GM12878 (cell line): Measurements from ENCODE around the gene SIK2. TPM values are rescaled to one million over a fixed set of nuclear protein-coding genes. Genes with fewer than 3 reads are reported as not detected.
"Not testable (repeated sequence)": the region's sequence is repeated elsewhere in the genome, so short reads cannot be mapped to it uniquely, and the experiment has no call there.

ENCODE experiments used
- ATAC-seq: fragments of 200-7000 bp; cut with Tn5 transposase; 3 replicates; pipeline ENCODE4 v1.9.1; 2020; ENCODE audit warnings: mild to moderate bottlenecking, moderate library complexity
- BruUV-seq: library from RNA; stranded (reverse); fragments of 400-500 nt; replicated peaks from 2 replicates; lab custom pipeline; 2021; lab: Mats Ljungman, UMichigan
- CTCF ChIA-PET: fragments of 300-600 bp; sonication (Branson Sonifier 250); formaldehyde crosslinking; extraction: SDS; loops from one replicate; lab custom pipeline; 2021; ENCODE audit warnings: inconsistent platforms; lab: Yijun Ruan, JAX
- POLR2A ChIA-PET: fragments of 350-600 bp; formaldehyde crosslinking; extraction: SDS; loops from one replicate; lab custom pipeline; 2021; ENCODE audit warnings: inconsistent platforms; lab: Charles Lee
- RAD21 ChIA-PET: fragments of 300-600 bp; sonication (Branson Sonifier 250); formaldehyde crosslinking; loops from one replicate; lab custom pipeline; 2023; ENCODE audit warnings: antibody characterized with exemption; ENCODE audit not compliant: unreplicated experiment; lab: Charles Lee
- SMC1A ChIA-PET: fragments of 300-600 bp; sonication (Branson Sonifier 250); formaldehyde crosslinking; loops from one replicate; lab custom pipeline; 2023; ENCODE audit not compliant: unreplicated experiment, uncharacterized antibody; lab: Charles Lee
- DNase-seq: peaks from one replicate; pipeline ENCODE4 v3.0.0-alpha.2; 2011; ENCODE audit warnings: low read depth, low spot score
- FAIRE-seq: peaks from 3 replicates; lab custom pipeline; 2011; peaks lifted over from hg19 to GRCh38; lab: Jason Lieb, UNC
- H2AFZ ChIP-seq: 2 replicates; pipeline ENCODE4 v1.6.0; 2011; ENCODE audit warnings: low read depth, low read length, control low read depth; ENCODE audit not compliant: control insufficient read depth
- H3K27ac ChIP-seq: 2 replicates; pipeline ENCODE4 v1.5.1; 2011; ENCODE audit warnings: control low read depth; ENCODE audit not compliant: control insufficient read depth, insufficient read depth
- H3K27me3 ChIP-seq, 2 experiments: replicated peaks in 1 of 2; 2 replicates each; pipeline versions ENCODE4 v1.6.0 to v1.6.1; 2011; ENCODE audit warnings: low read length in 1 of 2; ENCODE audit not compliant: control insufficient read depth in 2 of 2, insufficient read depth in 2 of 2
- H3K36me3 ChIP-seq, 2 experiments: 2 replicates each; pipeline ENCODE4 v1.5.1; 2011; ENCODE audit warnings: low read length in 1 of 2; ENCODE audit not compliant: control insufficient read depth in 2 of 2, insufficient read depth in 2 of 2
- H3K4me1 ChIP-seq: 2 replicates; pipeline ENCODE4 v1.6.1; 2011; ENCODE audit warnings: mild to moderate bottlenecking, low read length, moderate library complexity, mixed read lengths; ENCODE audit not compliant: control insufficient read depth, insufficient read depth
- H3K4me2 ChIP-seq: 2 replicates; pipeline ENCODE4 v1.6.0; 2011; ENCODE audit warnings: control low read depth; ENCODE audit not compliant: control insufficient read depth, insufficient read depth
- H3K4me3 ChIP-seq: fragments of 200-600 bp; sonication (generic); 2 replicates; pipeline ENCODE4 v1.5.1; 2016
- H3K79me2 ChIP-seq: 2 replicates; pipeline ENCODE4 v1.6.0; 2011; ENCODE audit warnings: low read length; ENCODE audit not compliant: control insufficient read depth, insufficient read depth
- H3K9ac ChIP-seq: 2 replicates; pipeline ENCODE4 v1.8.0; 2011; ENCODE audit warnings: low read length, control low read depth, mixed read lengths; ENCODE audit not compliant: control insufficient read depth, insufficient read depth
- H3K9me3 ChIP-seq: replicated peaks from 3 replicates; pipeline ENCODE4 v1.5.1; 2011; ENCODE audit warnings: mild to moderate bottlenecking, low read length; ENCODE audit not compliant: control insufficient read depth, insufficient read depth
- H4K20me1 ChIP-seq: 2 replicates; pipeline ENCODE4 v1.6.0; 2011; ENCODE audit not compliant: control insufficient read depth, insufficient read depth
- CBX3 ChIP-seq: fragments of 200-600 bp; sonication (generic); IDR thresholded peaks from 2 replicates; pipeline ENCODE4 v1.6.1; 2016; ENCODE audit warnings: low read depth, borderline replicate concordance
- CHD2 ChIP-seq: IDR thresholded peaks from 2 replicates; pipeline ENCODE4 v1.6.1; 2011; ENCODE audit warnings: low read depth, low read length, improper control_type of control experiment, borderline replicate concordance
- CREM ChIP-seq: IDR thresholded peaks from 2 replicates; pipeline ENCODE4 v1.6.1; 2014; ENCODE audit warnings: antibody characterized with exemption, low read depth
- EGR1 ChIP-seq, 2 experiments: IDR thresholded peaks; 1 replicate in 1 of 2; 2 replicates in 1 of 2; pipeline ENCODE4 v1.6.1; 2011 to 2012; ENCODE audit warnings: low read depth in 2 of 2, low read length in 2 of 2, borderline replicate concordance in 1 of 2, mild to moderate bottlenecking in 1 of 2, moderate library complexity in 1 of 2
- FOXM1 ChIP-seq: IDR thresholded peaks from 2 replicates; pipeline ENCODE4 v1.6.1; 2012; ENCODE audit warnings: low read depth, mild to moderate bottlenecking, inconsistent platforms, low read length, moderate library complexity
- MEF2B ChIP-seq: fragments of 450-650 bp; IDR thresholded peaks from 2 replicates; pipeline ENCODE4 v1.6.1; 2018; ENCODE audit warnings: mild to moderate bottlenecking, moderate library complexity; ENCODE audit not compliant: partially characterized antibody, poor library complexity, severe bottlenecking
- NRF1 ChIP-seq: conservative IDR thresholded peaks from 2 replicates; pipeline ENCODE4 v1.6.1; 2011; ENCODE audit warnings: mild to moderate bottlenecking, low read depth, low read length, improper control_type of control experiment
- REST ChIP-seq: IDR thresholded peaks from 2 replicates; pipeline ENCODE4 v1.6.1; 2012; ENCODE audit warnings: mild to moderate bottlenecking, low read depth, low read length
- SIX5 ChIP-seq: IDR thresholded peaks from 2 replicates; pipeline ENCODE4 v1.6.1; 2011; ENCODE audit warnings: mild to moderate bottlenecking, low read depth, low read length, moderate library complexity; ENCODE audit not compliant: severe bottlenecking
- SUZ12 ChIP-seq: fragments of 200-600 bp; sonication (generic); IDR thresholded peaks from one replicate; pipeline ENCODE4 v1.6.1; 2018; ENCODE audit warnings: antibody characterized with exemption, mild to moderate bottlenecking; ENCODE audit not compliant: unreplicated experiment
- WGBS: methylation state at CpG from one replicate; pipeline ENCODE4 v1.1.6; 2016; ENCODE audit warnings: low lambda C conversion rate; ENCODE audit not compliant: insufficient replicate concordance, insufficient coverage; ENCODE audit errors: missing lambda C conversion rate; 5-methylcytosine and 5-hydroxymethylcytosine counted together
- in situ Hi-C: fragments of 300-500 bp; cut with MboI; formaldehyde crosslinking; loops from 9 replicates; pipeline ENCODE4 v1.14.3; 2018; ENCODE audit warnings: mixed read lengths
- intact Hi-C: fragments of 100-400 bp; cut with micrococcal nuclease; formaldehyde crosslinking; loops from one replicate; pipeline ENCODE4 v1.14.2; 2022; ENCODE audit not compliant: unreplicated experiment
- polyA plus RNA-seq, 11 experiments: library from polyadenylated mRNA; depleted of rRNA in 4 of 11; unstranded in 6 of 11; stranded (reverse) in 5 of 11; fragments of >200 nt; fragmentation: Nextera tagmentation in 4 of 11; fragmentation: Illumina TruSeq in 1 of 11; extraction: Ambion mirVana in 4 of 11; extraction: Trizol in 1 of 11; gene quantifications; 1 replicate in 1 of 11; 2 replicates in 10 of 11; pipeline versions ENCODE4 v1.2.1 to v1.2.3, GENCODE V29; 2011 to 2016; ENCODE audit warnings: inconsistent platforms in 2 of 11, missing spikeins in 2 of 11, low read depth in 1 of 11
- total RNA-seq, 4 experiments: library from RNA; depleted of rRNA in 3 of 4; stranded (reverse); fragments of >200 nt in 3 of 4; fragmentation: Illumina TruSeq in 1 of 4; extraction: Trizol in 1 of 4; gene quantifications; 2 replicates each; pipeline versions ENCODE4 v1.2.1 to v1.2.3, GENCODE V29; 2013 to 2021
- TF ChIP-seq, protein P1 (sequence below): IDR thresholded peaks from 2 replicates; pipeline ENCODE4 v1.6.1; 2011; ENCODE audit warnings: borderline replicate concordance, low read depth, mild to moderate bottlenecking, moderate library complexity, low read length; ENCODE audit not compliant: insufficient read depth, poor library complexity, severe bottlenecking

Gene SIK2
- total and polyA plus RNA-seq, 10 of the 15 experiments (the other 5 are each of a cell fraction or from before 2014, with no cell fraction given), result 0.97 to 14.2 (median 4.5) TPM

DNA sequence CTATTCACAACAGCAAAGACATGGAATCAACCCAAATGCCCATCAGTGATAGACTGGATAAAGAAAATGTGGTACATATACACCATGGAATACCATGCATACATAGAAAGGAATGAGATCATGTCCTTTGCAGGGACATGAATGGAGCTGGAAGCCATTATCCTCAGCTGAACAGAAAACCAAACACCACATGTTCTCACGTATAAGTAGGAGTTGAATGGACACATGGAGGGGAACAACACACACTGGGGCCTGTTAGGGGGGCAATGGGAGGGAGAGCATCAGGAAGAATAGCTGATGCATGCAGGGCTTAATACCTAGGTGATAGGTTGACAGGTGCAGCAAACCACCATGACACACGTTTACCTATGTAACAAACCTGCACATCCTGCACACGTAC is 115.4 kb downstream of the SIK2 start:
- ChIA-PET RAD21 (interaction anchor here (1.6 to 1.7 kb wide), 3 partner anchors 44 to 117 kb away, joined by 3 to 7 read pairs (median 4); no protein-coding TSS in a partner anchor), CTCF (interaction anchor here (1.6 to 1.9 kb wide), 2 partner anchors 18 to 44 kb away, joined by 3 to 4 read pairs; no protein-coding TSS in a partner anchor), POLR2A (interaction anchor here (0.6 kb wide), 1 partner anchor 112 kb away, joined by 3 read pairs; no protein-coding TSS in a partner anchor), SMC1A (interaction anchor here (0.9 to 2.6 kb wide), 5 partner anchors 17 to 107 kb away, joined by 3 to 8 read pairs (median 3); no protein-coding TSS in a partner anchor)
- Histone ChIP-seq H3K4me1 (peaks cover 11% of the 10 kb centered on the region), H3K36me3 (peaks cover 14 to 30% of the 10 kb centered on the region in 2 experiments)
- H3K4me3 ChIP-seq, in situ Hi-C loops, H3K9ac ChIP-seq, H2AFZ ChIP-seq, ATAC-seq, H3K79me2 ChIP-seq, H3K4me2 ChIP-seq, H3K9me3 ChIP-seq, H3K27me3 ChIP-seq, FAIRE-seq, DNase-seq, BruUV-seq, H3K27ac ChIP-seq, H4K20me1 ChIP-seq: not testable (repeated sequence)
- WGBS, result 80% methylated on average over 3 of the region's 3 CpGs
- intact Hi-C loops, result loop anchor here (5.0 kb wide), 1 partner anchor 115 kb away; the partner anchor contains the start of gene SIK2

GRCh38 chr11:111718436-111718835 is 116.2 kb downstream of the SIK2 start:
- H3K4me1 ChIP-seq, result peaks cover 11% of the 10 kb centered on the region
- no peaks in the 10 kb centered on the region for H3K79me2 ChIP-seq
- H3K9me3 ChIP-seq, result no peaks in the 10 kb centered on the region
- H3K4me3 ChIP-seq, result no peak overlapping the region
- ChIA-PET RAD21 (interaction anchor here (1.6 kb wide), 2 partner anchors 59 to 117 kb away, joined by 4 to 7 read pairs; no protein-coding TSS in a partner anchor), SMC1A (interaction anchor here (1.0 to 1.3 kb wide), 3 partner anchors 16 to 114 kb away, joined by 3 to 4 read pairs (median 3); no protein-coding TSS in a partner anchor), CTCF (no interaction called here), POLR2A (no interaction called here)
- no peak overlapping the region for H3K27ac ChIP-seq
- in situ Hi-C loops, result no loop called here
- H4K20me1 ChIP-seq, result no peaks in the 10 kb centered on the region
- FAIRE-seq (no peak), DNase-seq (no peak), ATAC-seq (no peak)
- H3K36me3 ChIP-seq, result peaks cover 16 to 28% of the 10 kb centered on the region in 2 experiments
- 100% methylated on average over 6 of the region's 6 CpGs for WGBS
- no TSS peak for BruUV-seq
- intact Hi-C loops, result loop anchor here (5.0 kb wide), 1 partner anchor 116 kb away; the partner anchor contains the start of gene SIK2
- no peaks in the 10 kb centered on the region for H3K27me3 ChIP-seq
- no peak overlapping the region for H3K4me2 ChIP-seq
- no peak overlapping the region for H3K9ac ChIP-seq
- H2AFZ ChIP-seq, result no peak overlapping the region
- TF ChIP-seq SIX5 (no peak), NRF1 (no peak), CREM (no peak), EGR1 (IDR thresholded peaks at IDR 0.05; ENCODE audit: borderline replicate concordance in 1 of 2, low read depth in 2 of 2, low read length in 2 of 2) (no peak), FOXM1 (no peak), REST (no peak), CHD2 (no peak), CBX3 (no peak), SUZ12 (no peak), MEF2B (no peak)
- TF ChIP-seq, protein P1, sequence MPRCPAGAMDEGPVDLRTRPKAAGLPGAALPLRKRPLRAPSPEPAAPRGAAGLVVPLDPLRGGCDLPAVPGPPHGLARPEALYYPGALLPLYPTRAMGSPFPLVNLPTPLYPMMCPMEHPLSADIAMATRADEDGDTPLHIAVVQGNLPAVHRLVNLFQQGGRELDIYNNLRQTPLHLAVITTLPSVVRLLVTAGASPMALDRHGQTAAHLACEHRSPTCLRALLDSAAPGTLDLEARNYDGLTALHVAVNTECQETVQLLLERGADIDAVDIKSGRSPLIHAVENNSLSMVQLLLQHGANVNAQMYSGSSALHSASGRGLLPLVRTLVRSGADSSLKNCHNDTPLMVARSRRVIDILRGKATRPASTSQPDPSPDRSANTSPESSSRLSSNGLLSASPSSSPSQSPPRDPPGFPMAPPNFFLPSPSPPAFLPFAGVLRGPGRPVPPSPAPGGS, result no peak
